MCF 10A (cell line): Measurements from ENCODE around the gene ST3GAL3. TPM values are rescaled to one million over a fixed set of nuclear protein-coding genes. Genes with fewer than 3 reads are reported as not detected.

Source experiments
- BruUV-seq: library from RNA; stranded (reverse); fragments of 400-500 nt; replicated peaks from 2 replicates; lab custom pipeline; 2021; lab: Mats Ljungman, UMichigan
- CTCF ChIA-PET: fragments of 300-600 bp; sonication (Branson Sonifier 250); formaldehyde crosslinking; extraction: SDS; loops from one replicate; lab custom pipeline; 2021; ENCODE audit warnings: antibody characterized with exemption, inconsistent platforms; lab: Yijun Ruan, JAX
- POLR2A ChIA-PET: fragments of 300-600, 350-650 bp; sonication (Branson Sonifier 250); formaldehyde crosslinking; extraction: SDS; loops from one replicate; lab custom pipeline; 2020; ENCODE audit warnings: antibody characterized with exemption, inconsistent platforms; lab: Yijun Ruan, JAX
- DNase-seq: peaks from one replicate; pipeline ENCODE4 v3.0.0-alpha.2; 2018; ENCODE audit not compliant: unreplicated experiment
- H3K27ac Mint-ChIP-seq: one replicate; pipeline ENCODE4 v1.8.0; 2022; ENCODE audit warnings: mild to moderate bottlenecking, low read depth, mixed read lengths; ENCODE audit not compliant: unreplicated experiment
- H3K27me3 Mint-ChIP-seq: one replicate; pipeline ENCODE4 v1.8.0; 2022; ENCODE audit warnings: mixed read lengths; ENCODE audit not compliant: insufficient read depth, unreplicated experiment
- H3K36me3 Mint-ChIP-seq: one replicate; pipeline ENCODE4 v1.8.0; 2022; ENCODE audit warnings: mild to moderate bottlenecking, moderate library complexity, mixed read lengths; ENCODE audit not compliant: insufficient read depth, unreplicated experiment
- H3K4me1 Mint-ChIP-seq: one replicate; pipeline ENCODE4 v1.8.0; 2022; ENCODE audit warnings: mixed read lengths; ENCODE audit not compliant: insufficient read depth, unreplicated experiment
- H3K4me3 Mint-ChIP-seq: one replicate; pipeline ENCODE4 v1.8.0; 2022; ENCODE audit warnings: mild to moderate bottlenecking, moderate library complexity, mixed read lengths; ENCODE audit not compliant: unreplicated experiment
- H3K9me3 Mint-ChIP-seq: one replicate; pipeline ENCODE4 v1.8.0; 2022; ENCODE audit warnings: mixed read lengths; ENCODE audit not compliant: unreplicated experiment
- intact Hi-C: fragments of 100-400 bp; cut with micrococcal nuclease; formaldehyde crosslinking; loops from 2 replicates; pipeline ENCODE4 v1.14.1; 2022
- total RNA-seq: library from RNA; stranded (reverse); gene quantifications from 2 replicates; pipeline ENCODE4 v1.2.3, GENCODE V29; 2022
- TF ChIP-seq, protein P1 (sequence below): fragments of 200-600 bp; IDR thresholded peaks from one replicate; pipeline ENCODE4 v1.8.0; 2022; ENCODE audit warnings: antibody characterized with exemption, mild to moderate bottlenecking; ENCODE audit not compliant: unreplicated experiment

ST3GAL3 gene
- total RNA-seq, 1 experiment from 2014 or later: 24.2 TPM

- ChIA-PET POLR2A (no interaction called here), CTCF (interaction anchor here (0.9 to 1.4 kb wide), 3 partner anchors 14 to 298 kb away, joined by 3 to 5 read pairs (median 4); no protein-coding TSS in a partner anchor)
- intact Hi-C loops: no loop called here
- Mint-ChIP-seq H3K9me3 (no peaks in the 10 kb centered on the region), H3K36me3 (peaks cover 18% of the 10 kb centered on the region), H3K4me1 (no peaks in the 10 kb centered on the region), H3K4me3 (no peak overlapping the region), H3K27ac (no peak overlapping the region), H3K27me3 (no peaks in the 10 kb centered on the region)
- no TSS peak for BruUV-seq
- DNase-seq: no peak
- TF ChIP-seq, protein P1, sequence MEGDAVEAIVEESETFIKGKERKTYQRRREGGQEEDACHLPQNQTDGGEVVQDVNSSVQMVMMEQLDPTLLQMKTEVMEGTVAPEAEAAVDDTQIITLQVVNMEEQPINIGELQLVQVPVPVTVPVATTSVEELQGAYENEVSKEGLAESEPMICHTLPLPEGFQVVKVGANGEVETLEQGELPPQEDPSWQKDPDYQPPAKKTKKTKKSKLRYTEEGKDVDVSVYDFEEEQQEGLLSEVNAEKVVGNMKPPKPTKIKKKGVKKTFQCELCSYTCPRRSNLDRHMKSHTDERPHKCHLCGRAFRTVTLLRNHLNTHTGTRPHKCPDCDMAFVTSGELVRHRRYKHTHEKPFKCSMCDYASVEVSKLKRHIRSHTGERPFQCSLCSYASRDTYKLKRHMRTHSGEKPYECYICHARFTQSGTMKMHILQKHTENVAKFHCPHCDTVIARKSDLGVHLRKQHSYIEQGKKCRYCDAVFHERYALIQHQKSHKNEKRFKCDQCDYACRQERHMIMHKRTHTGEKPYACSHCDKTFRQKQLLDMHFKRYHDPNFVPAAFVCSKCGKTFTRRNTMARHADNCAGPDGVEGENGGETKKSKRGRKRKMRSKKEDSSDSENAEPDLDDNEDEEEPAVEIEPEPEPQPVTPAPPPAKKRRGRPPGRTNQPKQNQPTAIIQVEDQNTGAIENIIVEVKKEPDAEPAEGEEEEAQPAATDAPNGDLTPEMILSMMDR: no peak
These were observed 42.7 kb downstream of the ST3GAL3 start for GRCh38 chr1:43750083-43750482.

DNA sequence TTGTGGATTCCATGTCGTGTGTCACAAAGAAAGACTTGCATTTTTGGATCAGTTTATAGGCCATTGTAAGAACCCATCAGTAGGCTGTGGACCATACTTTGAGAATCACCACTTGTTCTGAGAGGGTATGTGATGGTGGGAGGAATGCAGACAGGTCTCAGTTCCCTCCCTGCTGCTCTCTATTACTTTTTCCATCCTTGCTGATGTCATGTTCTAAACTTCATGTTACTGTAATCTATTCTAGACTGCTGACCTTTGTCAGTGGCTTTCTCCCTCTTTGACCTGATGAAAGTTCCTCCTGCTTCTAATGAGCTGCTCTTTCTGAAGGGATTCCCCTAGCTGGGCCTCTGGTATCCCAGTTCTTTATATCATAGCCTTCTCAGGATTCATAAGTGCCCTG, 46.1 kb downstream of the ST3GAL3 start:
- H3K27me3 Mint-ChIP-seq: no peaks in the 10 kb centered on the region
- DNase-seq: no peak
- ChIA-PET POLR2A (no interaction called here), CTCF (interaction anchor here (1.0 to 1.3 kb wide), 2 partner anchors 182 to 900 kb away, joined by 3 to 9 read pairs; no protein-coding TSS in a partner anchor)
- BruUV-seq: no TSS peak
- intact Hi-C loops: no loop called here
- no peak overlapping the region for H3K27ac Mint-ChIP-seq
- peaks cover 11% of the 10 kb centered on the region for H3K36me3 Mint-ChIP-seq
- H3K4me3 Mint-ChIP-seq: no peak overlapping the region
- TF ChIP-seq, protein P1: no peak
- H3K9me3 Mint-ChIP-seq: no peaks in the 10 kb centered on the region
- no peaks in the 10 kb centered on the region for H3K4me1 Mint-ChIP-seq

- Mint-ChIP-seq H3K27me3 (no peaks in the 10 kb centered on the region), H3K4me1 (no peaks in the 10 kb centered on the region), H3K9me3 (no peaks in the 10 kb centered on the region), H3K27ac (no peak overlapping the region), H3K4me3 (no peak overlapping the region), H3K36me3 (peaks cover 11% of the 10 kb centered on the region)
- ChIA-PET POLR2A (no interaction called here), CTCF (interaction anchor here (0.6 to 0.8 kb wide), 2 partner anchors 180 to 972 kb away, joined by 3 read pairs; no protein-coding TSS in a partner anchor)
- no peak for DNase-seq
- TF ChIP-seq, protein P1: no peak
- no TSS peak for BruUV-seq
- intact Hi-C loops: no loop called here
These were observed 47.6 kb downstream of the ST3GAL3 start for GRCh38 chr1:43754892-43755291.

DNA sequence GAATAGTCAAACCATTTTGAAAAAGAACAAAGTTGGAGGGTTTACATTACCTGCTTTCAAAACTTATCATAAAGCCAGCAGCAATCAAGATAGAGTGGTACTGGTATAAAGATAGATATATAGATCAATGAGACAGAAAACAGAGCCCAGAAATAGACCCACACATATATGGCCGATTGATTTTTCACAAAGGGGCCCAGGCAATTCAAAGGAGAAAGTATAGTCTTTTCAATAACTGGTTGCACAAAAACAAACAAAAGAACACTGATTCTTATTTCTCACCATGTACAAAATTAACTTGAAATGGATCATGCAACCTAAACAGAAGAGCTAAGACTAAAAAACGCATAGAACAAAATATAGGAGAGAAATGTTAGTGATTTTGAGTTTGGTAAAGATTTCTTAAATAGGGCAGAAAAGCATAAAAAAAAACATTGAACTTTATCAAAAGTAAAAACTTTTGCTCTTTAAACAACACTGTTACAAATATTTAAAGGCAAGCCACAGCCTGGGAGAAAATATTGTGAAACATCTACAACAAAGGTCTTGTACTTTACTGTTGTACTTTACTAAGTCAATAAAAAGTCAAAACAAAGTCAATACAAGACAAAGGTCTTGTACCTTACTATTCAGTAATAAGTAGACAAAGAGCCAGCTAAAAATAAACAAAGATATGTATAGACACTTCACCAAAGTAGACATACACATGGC, 50.2 kb downstream of the ST3GAL3 start:
- no TSS peak for BruUV-seq
- Mint-ChIP-seq H3K4me1 (peaks cover 1% of the 10 kb centered on the region), H3K36me3 (peaks cover 11% of the 10 kb centered on the region), H3K27ac (no peak overlapping the region), H3K27me3 (no peaks in the 10 kb centered on the region), H3K9me3 (no peaks in the 10 kb centered on the region), H3K4me3 (no peak overlapping the region)
- DNase-seq: no peak
- CTCF ChIA-PET: interaction anchor here (1.3 kb wide), 1 partner anchor 178 kb away, joined by 5 read pairs; no protein-coding TSS in a partner anchor
- POLR2A ChIA-PET: interaction anchor here (0.7 kb wide), 1 partner anchor 288 kb away, joined by 3 read pairs; no protein-coding TSS in a partner anchor
- TF ChIP-seq, protein P1: no peak
- intact Hi-C loops: no loop called here
